ENCODE measurements around the gene SHANK2.

- TF ChIP-seq CTCF (IDR thresholded peaks at IDR 0.05; ENCODE audit: low read length), result no peak
- no peak for TF ChIP-seq EZH2 (optimal IDR thresholded peaks at IDR 0.05; ENCODE audit: low read depth, low read length)
These were observed 13.4 kb downstream of the SHANK2 start for GRCh38 chr11:71238941-71239340.

Data from MM.1S (cell line).